Measurements from ENCODE around the gene LRRC49.
"Not testable (repeated sequence)": the region's sequence is repeated elsewhere in the genome, so short reads cannot be mapped to it uniquely, and the experiment has no call there.

LRRC49 gene

DNA sequence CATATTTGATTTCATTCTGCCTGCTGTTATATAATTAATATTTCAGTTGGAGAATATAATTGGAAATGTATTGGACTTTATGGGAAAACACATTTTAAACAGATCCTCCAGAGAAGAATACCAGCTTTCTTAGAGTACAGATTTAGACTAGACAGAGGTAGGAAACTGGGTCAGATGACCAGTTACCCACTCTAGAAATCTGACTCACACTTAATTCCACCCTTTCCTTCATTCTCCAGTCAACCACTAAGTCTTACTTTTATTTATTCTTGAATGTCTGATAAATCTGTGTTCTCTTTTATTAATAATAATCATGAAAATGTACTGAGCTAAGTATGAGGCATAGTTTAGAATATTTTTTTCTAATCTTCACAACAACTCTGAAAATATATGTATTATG is 110.7 kb downstream of the LRRC49 start:
- no peak for DNase-seq

- DNase-seq = not testable (repeated sequence)
Observed at GRCh38 chr15:71004506-71004905, 111.9 kb downstream of the LRRC49 start.

- no peak for DNase-seq
Observed at GRCh38 chr15:71005895-71006294, 113.3 kb downstream of the LRRC49 start.

DNA sequence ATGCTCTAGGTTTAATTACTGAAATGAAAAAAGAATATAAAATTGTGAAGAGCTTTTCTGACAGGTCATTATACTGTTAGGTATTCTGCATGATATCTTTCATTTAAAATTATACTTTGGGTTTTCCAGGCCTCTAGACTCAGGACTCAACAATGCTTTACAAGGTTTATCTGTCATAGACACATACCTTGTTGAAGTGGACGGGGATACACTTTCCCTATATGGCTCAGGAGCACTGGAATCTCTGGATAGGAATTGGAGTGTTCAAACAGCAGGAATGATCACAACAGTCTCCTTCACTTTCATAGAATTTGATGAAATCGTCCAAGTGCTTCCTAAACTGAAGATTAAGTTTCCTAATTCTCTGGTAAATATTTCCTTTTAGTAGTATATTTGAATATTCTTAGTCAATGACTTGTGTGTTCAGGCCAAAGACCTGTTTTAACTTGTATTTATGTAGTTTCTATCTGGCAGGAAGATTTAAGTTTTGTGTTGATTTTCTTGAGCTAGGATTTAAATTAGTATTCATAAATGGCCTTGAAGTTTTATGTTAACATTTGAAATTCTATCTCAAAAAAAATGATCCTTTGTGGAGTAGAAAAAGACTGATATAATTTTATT is 115.7 kb downstream of the LRRC49 start:
- DNase-seq = no peak

DNA sequence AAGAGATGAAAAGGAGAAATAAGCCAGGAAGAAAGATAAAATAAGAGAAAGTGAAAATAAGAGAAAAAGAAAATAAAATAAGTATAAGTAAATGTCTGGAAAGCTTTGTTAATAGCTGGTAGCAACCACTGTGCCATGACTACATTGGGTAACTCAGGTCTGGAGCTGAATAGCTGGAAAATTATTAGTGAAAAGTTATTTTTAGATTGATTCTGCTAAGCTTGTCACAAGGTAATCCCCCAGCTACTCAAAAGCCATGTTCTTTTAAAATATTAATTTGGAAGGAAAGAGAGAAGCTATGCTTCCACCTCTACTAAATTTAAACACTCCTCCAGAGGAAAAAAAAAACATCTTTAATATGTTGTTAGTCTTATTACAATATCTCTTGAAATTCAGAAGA is 117.8 kb downstream of the LRRC49 start:
- DNase-seq = no peak

DNA sequence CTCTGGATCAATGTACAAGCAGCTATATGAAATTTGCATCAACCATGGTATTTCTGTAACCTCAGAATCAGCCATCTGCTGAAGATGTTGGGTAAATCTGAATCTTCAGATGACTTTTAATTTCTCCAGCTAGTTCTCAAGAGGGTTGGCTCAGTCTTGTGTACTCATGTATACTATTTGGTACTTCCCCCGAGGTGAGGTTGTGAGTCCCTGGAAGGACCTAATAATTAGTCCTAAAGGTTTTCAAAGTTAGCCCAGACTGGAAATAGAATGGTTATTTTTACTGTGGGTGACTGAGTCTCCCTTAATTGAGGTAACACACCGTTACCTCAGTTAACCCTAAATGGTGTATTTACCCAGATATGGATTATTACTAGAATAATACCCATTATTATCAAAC is 118.4 kb downstream of the LRRC49 start:
- no peak for DNase-seq

GRCh38 chr15:71011503-71012155 is 119.0 kb downstream of the LRRC49 start:
- DNase-seq = no peak

- DNase-seq = no peak
Observed at GRCh38 chr15:71013446-71013845, 120.8 kb downstream of the LRRC49 start.

GRCh38 chr15:71015342-71015741 is 122.7 kb downstream of the LRRC49 start:
- no peak for DNase-seq

DNA sequence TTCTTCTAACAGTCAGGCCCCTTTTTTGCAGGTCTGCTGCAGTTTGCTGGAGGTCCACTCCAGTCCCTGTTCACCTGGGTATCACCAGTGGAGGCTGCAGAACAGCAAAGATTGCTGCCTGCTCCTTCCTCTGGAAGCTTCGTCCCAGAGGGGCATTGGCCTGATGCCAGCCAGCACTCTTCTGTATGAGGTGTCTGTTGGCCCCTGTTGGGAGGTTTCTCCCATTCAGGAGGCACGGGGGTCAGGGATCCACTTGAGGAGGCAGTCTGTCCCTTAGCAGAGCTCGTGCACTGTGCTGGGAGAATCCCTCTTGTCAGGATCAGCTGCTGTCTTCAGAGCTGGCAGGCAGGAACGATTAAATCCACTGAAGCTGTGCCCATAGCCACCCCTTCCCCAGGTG is 138.6 kb downstream of the LRRC49 start:
- DNase-seq = not testable (repeated sequence)

DNA sequence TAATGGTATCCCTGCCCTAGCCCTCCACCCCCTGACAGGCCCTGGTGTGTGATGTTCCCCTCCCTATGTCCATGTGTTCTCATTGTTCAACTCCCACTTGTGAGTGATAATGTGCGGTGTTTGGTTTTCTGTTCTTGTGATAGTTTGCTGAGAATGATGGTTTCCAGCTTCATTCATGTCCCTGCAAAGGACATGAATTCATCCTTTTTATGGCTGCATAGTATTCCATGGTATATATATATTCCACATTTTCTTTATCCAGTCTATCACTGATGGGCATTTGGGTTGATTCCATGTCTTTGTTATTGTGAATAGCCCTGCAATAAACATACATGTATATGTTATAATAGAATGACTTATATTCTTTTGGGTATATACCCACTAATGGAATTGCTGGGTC is 142.9 kb downstream of the LRRC49 start:
- DNase-seq = not testable (repeated sequence)

DNA sequence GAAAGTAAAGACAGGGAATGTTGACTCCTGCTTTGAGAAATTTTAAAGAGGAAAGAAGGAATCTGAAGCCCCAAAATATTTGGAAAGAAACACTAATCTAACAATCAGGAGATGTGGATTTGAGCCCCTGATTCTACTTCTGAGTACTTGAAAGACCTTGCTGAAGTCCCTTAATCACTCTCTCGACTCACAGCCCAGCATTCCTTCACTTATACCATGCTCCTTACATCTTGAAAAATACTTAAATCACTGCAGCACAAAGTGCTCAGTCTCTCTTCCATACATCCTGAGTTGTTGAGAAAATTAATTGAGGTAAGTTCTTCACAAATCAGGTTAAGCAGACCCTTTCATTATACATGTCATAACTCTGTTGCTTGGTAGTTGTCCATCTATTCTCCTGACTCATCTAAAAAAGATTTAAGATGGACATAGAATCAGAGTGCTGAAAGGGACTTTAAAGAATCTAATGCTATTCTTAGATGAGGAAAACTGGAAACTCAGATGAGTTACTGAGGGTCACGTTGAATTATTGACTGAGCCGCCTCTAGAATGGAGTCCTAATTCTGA is 149.8 kb downstream of the LRRC49 start:
- DNase-seq = no peak

DNA sequence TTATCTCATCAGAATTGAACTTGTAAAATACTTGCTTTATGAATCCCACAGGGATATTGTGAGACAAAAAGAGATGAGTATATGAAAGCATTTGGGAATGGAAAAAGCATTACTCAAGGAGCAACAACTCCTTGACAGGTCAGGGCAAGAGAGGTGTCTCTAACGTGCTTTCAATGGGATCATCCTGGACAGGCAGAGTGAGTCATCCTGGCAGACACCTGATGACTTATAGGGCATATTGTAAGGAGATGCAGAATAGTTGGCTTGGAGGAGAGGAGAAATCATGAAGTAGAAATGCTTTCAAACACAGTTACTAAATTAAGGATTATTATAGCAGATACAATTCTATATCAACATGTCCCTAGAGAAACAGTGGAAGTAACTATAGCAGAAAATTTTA is 150.7 kb downstream of the LRRC49 start:
- DNase-seq = no peak

GRCh38 chr15:71044006-71044405 is 151.4 kb downstream of the LRRC49 start:
- no peak for DNase-seq

DNA sequence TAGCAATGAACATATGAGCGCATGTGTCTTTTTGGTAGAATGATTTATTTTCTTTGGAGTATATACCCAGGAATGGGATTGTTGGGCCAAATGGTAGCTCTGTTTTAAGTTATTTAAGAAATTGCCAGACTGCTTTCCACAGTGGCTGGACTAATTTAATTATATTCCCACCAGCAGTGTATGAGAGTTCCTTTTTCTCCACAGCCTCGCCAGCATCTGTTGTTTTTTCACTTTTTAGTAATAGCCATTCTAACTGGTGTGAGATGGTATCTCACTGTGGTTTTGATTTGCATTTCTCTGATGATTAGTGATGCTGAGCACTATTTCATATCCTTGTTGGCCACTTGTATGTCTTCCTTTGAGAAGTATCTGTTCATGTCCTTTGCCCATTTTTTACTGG is 153.5 kb downstream of the LRRC49 start:
- not testable (repeated sequence) for DNase-seq

GRCh38 chr15:71048913-71049675 is 156.5 kb downstream of the LRRC49 start:
- no peak for DNase-seq

- no peak for DNase-seq
Observed at GRCh38 chr15:71049706-71050422, 157.2 kb downstream of the LRRC49 start.

DNA sequence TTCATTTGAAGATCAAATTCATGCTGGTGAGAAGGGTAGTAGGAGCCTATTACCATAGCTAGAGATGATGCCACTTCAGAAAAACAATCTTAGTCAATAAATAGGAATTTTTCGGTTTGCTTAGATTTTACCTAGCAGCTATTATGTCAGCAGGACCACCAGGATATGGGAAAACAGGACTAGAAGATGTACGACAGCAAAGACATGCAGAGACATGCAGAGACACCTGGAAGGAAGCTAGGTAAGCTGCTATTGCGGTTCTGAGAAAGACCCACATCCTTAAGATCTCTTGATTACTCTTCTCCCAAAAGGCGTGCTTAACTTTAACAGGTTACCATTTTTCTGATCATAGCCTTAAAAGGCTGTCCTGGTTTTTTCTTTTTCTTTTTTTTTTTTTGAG is 157.8 kb downstream of the LRRC49 start:
- DNase-seq = no peak

- no peak for DNase-seq
Observed at GRCh38 chr15:71051539-71051938, 158.9 kb downstream of the LRRC49 start.

GRCh38 chr15:71052356-71052755 is 159.7 kb downstream of the LRRC49 start:
- DNase-seq = no peak

- DNase-seq = no peak
Observed at GRCh38 chr15:71054286-71054952, 161.8 kb downstream of the LRRC49 start.

GRCh38 chr15:71055461-71055860 is 162.8 kb downstream of the LRRC49 start:
- no peak for DNase-seq

DNA sequence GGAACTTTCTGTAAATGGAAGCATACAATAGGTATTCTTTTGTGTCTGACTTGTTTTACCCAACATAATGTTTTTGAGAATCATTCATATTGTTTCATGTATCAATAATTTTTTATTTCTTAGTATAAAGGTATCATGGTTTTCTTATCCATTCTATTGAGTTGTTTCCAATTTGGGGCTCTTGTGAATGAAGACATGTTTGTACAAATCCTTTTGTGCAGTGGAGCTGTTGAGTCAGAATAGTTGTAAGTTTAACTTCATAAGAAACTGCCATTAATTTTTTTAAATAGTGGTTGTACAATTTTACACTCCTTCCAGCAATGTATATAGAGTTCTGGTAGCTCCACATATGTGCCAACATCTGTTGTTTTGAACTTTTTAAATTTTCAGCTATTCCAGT is 163.5 kb downstream of the LRRC49 start:
- DNase-seq = no peak
